ENCODE measurements around the gene FAM47B.

The FAM47B gene

DNA sequence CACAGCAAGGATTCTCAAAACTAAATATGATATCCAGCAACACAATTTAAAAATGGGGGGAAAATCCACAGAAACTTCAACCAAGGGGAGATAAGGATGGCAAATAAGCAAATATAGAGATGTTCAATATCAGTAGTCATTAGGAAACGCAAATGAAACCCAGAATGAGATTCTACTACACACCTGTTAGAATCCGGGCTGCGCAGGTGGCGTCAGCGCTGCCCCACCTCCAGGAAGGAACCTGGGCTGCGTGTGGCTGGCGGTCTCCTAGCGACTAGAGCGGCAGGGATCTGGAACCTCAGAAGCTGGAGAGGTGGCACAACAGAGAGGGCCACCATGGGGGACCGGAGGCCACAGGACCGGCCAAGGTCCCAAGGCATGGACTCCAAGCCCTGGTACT is at the start of gene FAM47B:
Gene FAM47B (plus strand): TSS at position 301 of the 400 bp plus-strand sequence. CDS start 36 bp downstream, at position 337.
- no peak for DNase-seq

DNA sequence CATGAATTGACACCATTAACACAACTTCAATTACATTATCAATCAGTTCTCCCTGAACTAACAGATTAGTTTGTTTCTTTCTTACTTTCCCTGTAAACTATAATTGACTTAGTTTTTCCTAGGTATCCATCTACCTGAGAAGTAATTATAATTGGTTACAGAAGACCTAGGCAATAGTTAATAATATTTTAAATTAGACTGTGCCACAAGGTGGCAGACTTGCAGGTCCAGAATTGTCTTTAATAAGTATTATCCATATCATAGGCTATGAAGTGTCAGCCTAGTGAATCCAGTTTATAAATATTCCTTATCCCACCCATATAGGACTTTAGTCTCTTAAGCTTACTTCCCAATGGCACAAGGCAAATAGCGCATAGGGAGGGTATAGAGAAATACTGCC is 48.9 kb upstream of the FAM47B start:
- DNase-seq: no peak

DNA sequence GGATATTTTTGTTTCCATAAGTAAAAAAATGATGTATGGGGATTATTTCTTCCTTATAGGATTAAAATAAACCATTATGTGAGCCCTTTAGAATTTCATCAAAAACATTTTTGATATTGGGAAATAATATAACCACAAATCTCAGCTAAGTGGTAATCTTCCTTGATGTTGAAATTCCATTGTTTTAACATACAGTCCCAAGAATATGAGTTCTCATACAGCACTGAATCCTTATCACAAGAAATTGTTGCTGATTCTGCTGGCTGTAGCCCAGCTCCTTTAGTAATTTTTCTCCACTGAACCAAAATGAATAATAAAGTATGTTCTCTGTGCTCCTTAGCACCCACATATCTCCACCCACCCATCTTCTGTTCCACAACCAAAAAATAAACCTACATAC is 41.9 kb upstream of the FAM47B start:
- DNase-seq: no peak

DNA sequence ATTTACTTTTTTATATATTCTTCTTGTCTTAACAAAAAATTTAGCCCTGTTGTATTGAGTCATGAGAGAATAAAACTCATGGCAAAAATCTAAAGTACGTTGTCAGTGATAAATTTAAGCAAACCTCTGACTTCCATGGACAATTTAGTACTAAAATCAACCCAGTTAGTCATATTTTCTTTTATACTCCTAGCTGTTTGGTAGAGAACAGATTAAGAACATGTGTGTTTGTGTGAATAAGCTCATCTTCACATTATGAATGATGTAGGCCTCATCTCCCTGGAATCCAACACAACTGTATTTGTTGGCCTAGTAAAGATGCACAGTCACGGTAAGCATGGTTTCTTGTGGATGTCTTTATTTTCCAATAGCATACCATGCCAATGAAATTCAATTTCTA is 40.8 kb upstream of the FAM47B start:
- no peak for DNase-seq

DNA sequence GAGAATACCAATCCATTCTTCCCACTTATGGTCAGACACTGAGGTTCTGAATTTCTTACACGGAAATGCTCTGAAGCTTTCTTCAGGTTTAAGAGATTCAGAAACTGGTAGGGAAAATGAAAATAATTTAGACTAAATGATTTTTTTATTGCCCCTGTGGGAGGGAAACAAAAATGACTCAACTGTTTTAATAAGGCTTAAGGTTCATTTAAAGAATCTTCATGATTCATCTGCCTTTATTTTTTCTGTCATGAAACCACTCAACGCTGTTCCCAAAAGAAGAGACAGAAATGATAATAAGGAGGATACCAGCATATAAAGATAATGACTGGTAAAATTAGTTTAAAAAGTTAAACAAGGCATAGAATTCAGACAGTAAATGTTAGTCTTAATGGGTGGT is 39.3 kb upstream of the FAM47B start:
- no peak for DNase-seq

DNA sequence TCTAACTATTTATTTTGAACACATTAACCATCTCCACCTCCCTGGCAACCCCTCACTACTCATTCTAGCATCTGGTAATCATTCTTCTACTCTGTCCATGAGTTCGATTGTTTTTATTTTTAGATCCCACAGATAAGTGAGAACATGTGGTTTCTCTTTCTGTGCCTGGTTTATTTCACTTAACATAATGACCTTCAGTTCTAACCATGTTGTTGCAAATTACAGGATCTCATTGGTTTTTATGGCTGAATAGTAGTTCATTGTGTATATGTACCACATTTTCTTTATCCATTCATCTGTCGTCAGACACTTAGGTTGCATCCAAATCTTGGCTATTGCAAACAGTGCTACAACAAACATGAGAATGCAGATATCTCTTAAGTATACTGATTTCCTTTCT is 33.4 kb upstream of the FAM47B start:
- DNase-seq: no peak

DNA sequence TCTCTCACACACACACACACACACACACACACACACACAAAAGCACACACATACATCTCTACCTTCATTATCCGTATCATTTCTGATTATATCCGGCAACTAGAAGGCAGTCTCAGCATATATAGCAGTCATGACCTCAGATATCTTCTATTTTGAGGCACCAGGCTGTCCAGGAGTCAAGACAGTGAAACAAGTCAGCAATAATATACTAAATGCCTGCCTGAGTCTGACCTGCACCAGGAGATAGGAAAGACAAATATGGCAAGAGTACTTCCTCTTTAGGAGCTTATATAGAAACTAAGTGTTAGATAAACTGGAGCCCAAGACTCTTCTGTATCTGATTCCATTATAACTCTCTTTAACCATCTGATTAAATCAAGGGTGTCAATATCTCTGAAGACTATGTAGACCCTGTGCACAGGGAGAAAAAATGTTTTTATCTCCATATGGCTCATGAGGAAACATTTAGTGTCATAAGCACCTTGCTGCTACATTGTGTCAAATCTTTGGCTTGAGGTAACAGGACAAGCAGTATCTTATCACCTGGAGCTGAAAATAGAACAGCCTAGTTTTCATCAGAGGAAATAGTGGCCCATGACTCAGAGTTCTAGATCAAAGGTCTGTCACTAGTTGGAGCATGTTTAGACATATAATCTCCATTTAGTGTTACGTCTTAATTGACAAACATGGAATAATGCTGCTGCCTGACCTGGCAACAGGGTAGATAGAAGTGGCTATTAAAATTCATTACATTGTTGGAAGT is 27.0 kb upstream of the FAM47B start:
- DNase-seq: no peak

DNA sequence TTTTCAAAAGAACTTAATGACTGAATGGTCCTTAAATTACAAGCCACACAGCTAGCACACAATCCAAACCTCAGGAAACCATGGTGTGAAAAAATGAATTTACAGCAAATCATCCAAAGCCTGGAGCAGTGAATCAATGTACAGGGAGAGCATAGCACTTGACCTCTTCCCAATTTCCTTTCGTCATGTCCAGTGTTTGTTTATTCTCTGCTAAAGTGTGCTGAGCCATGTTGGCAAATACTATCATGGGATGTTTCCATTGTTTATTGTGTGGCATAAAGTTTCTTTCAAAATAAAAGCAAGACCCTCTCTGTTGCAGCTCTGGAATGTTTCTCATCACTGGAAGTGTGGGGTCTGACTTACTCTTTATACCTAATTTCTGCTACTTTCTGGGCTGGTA is 25.4 kb upstream of the FAM47B start:
- DNase-seq: no peak

DNA sequence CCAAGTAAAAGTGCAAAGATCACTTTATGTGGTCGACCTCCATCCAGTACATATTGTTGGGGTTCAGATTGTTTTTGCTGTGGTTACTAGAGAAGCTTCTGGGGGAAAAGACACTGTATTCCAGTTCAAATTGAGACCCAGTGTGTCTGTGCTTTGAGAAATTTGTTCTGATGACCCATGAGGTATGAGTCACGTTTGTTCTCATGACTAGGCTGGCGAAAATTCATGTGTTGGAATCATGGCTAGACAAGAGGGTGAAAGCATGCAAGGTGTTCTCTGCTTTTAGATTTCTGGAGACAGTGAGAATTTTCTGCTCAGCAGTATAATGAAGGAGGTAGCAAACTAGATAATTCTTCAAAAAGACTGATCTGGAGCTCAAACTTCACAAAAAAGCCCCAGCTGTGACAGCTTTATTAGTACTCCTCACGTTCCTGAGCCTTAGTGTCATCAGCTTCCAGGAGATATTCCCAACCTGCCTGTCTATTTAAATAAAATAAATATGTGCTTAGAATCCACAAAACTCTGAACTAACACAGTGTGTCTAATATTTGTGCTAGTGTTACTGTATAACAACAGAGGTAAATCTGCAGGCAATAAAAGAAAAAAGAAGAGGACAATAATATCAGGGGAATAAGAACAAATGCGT is 24.4 kb upstream of the FAM47B start:
- no peak for DNase-seq

DNA sequence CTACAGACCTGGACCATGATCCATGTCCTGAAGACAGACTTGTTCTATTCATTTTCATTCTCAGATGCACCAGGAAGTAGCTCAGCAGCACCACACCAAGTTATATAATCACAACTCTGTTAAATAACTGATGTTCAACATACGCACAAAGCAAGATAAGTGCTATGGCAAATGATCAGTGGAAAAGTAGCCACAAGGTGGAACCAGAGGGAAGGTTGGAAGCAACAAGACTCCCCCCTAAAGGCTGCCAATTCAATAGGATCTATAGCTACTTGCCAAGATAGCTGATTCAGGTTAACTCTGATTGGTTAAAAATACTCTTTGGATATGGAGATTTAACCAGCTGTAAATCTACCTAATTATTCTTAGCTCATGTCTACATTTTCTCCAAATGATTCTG is 23.7 kb upstream of the FAM47B start:
- no peak for DNase-seq

DNA sequence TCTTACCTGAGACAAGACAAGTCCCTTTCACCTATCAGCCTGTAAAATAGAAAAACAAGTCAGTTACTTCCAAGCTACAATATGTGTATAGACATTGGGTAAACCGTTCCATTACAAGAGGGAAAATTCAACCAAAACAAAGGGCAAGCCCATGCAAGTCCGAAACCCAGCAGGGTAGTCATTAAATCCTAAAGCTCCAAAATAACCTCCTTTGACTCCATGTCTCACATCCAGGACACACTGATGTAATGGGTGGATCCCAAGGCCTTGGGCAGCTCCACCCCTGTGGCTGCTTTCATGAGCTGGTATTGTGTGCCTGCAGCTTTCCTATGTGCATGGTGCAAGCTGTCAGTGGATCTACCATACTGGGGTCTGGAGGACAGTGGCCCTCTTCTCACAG is 14.7 kb upstream of the FAM47B start:
- DNase-seq: no peak

DNA sequence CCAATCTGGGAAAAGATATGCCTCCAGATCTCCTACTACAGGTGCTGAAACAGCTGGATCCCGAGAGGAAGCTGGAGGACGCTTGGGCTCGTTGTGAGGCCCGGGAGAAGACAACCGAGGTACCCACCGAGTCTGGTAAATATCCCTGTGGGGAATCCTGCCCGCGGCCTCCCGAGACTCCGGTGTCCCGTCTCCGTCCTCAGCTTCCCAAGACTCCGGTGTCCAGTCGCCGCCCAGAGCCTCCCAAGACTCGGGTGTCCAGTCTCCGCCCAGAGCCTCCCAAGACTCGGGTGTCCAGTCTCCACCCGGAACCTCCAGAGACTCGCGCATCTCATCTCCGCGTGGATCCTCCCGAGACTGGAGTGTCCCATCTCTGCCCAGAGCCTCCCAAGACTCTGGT is 639 bp downstream of the FAM47B start:
- DNase-seq: no peak

DNA sequence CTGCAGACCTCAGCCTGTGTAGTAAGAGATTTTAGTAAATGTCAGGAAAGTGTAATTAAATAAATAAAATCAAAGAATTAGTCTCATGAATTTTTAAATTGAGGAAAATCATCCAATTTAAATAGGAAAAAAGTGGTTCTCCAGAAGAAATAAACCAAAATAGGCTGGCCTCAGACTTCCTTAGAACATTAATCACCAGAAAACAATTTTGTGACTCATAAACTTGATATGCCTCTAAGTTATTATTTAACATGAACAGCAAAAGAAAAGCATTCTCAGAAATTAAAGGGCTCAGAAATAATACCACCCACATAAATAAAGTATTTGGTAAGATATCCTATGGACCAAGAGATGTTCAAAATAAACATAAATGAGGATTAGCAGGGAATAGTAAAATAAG is 14.3 kb downstream of the FAM47B start:
- no peak for DNase-seq

DNA sequence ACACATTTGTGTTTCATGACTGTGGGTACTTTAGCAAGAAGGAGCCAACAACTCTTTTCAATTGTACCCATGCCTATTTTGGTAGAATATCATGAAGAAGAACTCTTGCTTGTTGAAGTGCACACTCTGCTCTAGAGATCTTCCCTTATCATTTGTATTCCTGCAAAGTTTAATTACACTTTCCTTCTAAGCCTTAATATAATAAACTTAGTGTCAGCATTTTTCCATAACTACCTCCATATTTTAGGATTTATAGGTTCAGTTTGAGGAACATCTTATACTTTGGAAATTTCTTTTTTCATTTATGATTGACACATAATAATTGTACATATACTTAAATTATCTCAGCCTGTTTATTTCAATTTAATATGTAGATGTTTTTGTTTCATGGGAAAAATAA is 19.1 kb downstream of the FAM47B start:
- no peak for DNase-seq

DNA sequence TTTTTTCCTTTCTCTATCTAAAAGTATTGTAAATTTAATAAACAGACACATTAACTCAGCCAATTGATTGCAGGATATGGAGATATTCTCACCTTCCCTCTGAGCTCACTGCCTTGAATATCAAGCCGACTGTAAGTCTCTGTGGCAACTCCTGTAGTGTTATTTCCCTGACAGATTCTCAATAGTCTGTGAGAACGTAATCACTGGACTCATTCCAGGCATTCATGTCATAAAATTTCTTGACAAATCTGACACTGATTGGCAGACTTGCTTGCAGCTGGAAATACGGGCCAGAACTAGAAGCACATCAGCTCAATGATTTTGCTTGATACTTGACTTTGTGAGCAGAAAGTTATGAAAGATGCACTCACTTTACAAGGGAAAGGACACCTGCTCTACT is 29.6 kb downstream of the FAM47B start:
- DNase-seq: no peak

DNA sequence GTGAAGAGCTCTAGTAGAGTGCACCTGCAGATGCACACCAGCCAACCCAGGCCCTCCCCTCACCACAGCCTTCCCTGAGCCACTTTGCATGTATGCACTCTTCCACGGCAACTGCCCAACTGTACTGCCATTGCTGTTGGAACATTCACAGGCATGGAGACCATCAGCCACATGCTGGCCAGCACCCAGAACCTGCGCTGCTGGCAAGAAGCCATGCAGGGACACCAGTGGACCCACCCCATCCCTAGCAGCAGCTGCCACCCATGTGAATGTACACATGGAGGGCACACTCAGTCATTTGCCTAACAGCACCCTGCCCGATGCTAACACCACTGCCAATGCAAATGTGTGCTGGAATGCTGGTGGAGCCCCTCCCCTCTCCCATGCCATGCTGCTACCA is 35.6 kb downstream of the FAM47B start:
- DNase-seq: no peak

DNA sequence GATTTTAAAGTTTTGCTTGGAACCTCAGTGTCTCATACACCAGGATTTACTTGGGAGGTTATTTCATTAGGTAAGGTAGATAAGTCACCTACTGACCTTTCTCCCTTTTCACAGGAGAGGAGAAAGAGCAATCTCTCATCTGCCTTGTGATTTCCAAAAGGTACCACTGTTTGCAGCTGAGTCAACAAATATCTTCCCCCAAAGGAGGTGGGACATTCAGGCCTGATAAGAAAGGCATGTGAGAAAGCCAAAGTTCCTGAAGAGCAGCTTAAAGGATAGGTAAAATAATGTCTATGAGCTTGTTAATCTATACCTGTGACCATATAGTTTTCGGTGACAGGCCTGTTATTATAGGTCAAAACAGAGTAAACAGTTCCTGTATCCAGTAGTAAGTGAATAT is 45.0 kb downstream of the FAM47B start:
- DNase-seq: no peak

Measured in activated T-cell treated with anti-CD3 and anti-CD28 coated beads, Interleukin-2, amount 50 U/mL, for 48 hours (primary cell).